HG02884 (cell line): Measurements from ENCODE around the gene PJA1.

Experiments used
- ATAC-seq: cut with Tn5 transposase; IDR thresholded peaks from one replicate; pipeline ENCODE4 v1.9.1; 2021; ENCODE audit warnings: mild to moderate bottlenecking, moderate library complexity; ENCODE audit not compliant: unreplicated experiment

The PJA1 gene

DNA sequence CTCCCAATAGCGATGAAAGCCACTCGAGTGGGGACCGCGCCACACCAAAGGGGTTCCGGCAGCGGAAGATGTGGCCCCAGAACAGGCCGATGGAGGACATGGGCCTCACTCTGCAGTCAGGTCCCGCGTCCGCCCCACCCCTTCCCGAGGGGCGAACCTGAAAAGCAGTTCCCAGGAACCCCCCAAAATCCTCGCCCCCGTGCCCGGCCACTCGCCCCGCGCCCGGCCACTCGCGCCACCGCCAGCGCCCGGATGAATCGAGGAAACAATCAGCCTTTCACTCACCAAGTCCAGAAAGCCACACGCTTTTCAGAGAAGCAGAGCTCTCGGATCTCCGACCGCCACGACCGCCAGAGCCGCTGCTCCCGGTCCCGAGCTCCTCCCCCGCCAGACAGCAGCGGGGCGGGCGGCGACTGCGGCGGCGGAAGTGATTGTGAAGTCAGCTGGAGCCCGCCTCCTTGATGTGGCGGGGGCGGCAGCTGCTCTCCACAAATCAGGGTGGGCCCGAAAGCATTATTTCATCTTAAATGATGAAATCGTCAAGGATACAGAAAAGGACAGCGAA is at the start of gene PJA1:
Gene PJA1 (minus strand): TSS at position 367 of the 565 bp plus-strand sequence. CDS start 2,380 bp downstream, outside the sequence.
- ATAC-seq = peak; percentile 88

DNA sequence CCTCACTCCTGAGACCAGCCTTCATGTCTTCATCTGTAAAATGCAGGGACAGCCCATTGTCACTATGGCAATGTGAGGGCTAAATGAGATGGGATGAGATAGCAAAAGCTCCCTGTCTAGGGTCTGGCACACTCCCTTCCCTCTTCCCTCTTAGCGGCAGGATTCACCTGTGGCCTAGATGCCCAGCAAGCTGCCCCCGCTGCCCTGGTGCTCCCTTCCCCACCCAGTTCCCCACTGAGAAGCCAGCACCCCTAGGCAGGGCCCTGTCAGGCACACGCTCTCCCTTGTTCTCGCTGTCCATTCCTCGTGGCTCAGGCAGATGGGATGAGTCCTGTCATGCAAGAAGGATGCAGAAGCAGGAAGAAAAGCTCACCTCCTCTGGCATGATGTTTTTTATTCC is 49.2 kb upstream of the PJA1 start:
- ATAC-seq = no peak

GRCh38 chrX:69211701-69212100 is 46.4 kb upstream of the PJA1 start:
- ATAC-seq = no peak

DNA sequence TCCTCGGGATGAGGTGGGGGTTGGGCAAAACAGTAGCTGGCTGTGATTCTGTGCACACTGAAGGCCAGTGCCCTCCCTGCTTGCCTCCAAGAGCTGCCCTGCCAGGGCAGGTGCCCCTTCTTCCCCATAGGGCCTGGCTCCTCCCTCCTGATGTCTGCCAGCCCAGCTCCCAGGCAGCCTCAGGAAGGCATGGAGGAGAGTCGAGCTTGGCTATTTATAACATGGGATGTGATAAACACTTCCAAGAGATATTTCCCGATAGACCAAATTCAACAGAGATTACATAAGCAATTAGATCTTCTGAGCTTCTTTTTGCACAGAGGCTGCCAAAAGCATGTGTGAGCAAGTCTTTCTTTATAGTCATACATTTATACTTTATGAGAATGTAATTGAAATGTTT is 45.3 kb upstream of the PJA1 start:
- no peak for ATAC-seq

GRCh38 chrX:69207216-69207615 is 42.0 kb upstream of the PJA1 start:
- ATAC-seq = no peak

GRCh38 chrX:69203638-69204037 is 38.4 kb upstream of the PJA1 start:
- no peak for ATAC-seq

DNA sequence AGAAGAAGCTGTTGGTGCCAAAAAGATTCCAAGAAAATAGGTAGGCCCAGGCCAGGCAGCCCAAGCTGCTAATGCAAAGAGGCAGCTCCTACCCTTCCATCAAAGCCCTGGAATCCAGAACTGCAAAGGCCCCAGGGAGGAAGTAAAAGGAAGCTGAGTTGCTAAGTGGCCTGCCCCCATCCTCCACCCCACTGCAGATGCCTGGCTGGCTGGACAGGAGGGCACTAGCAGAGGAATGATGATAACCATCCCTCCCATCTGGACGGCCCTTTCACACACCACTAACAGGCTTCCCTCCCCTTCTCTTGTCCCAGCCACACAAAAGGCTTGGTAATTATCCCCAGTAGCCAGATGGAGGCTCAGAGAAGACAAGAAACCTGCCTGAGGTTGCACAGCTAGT is 32.4 kb upstream of the PJA1 start:
- ATAC-seq = no peak

DNA sequence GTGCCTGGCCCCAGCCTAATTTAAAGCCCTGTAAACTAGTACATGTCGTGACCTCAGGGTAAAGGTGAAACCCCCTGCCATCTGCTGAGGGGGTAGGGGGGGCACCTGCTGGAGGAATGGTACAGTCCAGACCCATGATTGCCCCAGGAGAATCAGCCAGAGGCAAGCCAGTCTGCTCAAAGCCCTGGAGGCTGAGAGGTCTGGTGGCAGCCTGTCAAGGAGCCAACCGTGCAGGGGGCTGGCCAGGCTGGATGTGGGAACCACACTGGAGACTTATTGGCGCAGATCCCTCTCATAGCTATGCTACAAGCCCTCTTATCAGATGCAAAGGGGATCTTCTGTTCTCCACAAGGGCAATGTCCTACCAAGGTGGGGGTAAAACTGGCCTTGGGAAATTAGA is 31.4 kb upstream of the PJA1 start:
- ATAC-seq = no peak

- no peak for ATAC-seq
Observed at GRCh38 chrX:69195810-69196209, 30.6 kb upstream of the PJA1 start.

- ATAC-seq = no peak
Observed at GRCh38 chrX:69195192-69195591, 29.9 kb upstream of the PJA1 start.

GRCh38 chrX:69192603-69193002 is 27.4 kb upstream of the PJA1 start:
- no peak for ATAC-seq

DNA sequence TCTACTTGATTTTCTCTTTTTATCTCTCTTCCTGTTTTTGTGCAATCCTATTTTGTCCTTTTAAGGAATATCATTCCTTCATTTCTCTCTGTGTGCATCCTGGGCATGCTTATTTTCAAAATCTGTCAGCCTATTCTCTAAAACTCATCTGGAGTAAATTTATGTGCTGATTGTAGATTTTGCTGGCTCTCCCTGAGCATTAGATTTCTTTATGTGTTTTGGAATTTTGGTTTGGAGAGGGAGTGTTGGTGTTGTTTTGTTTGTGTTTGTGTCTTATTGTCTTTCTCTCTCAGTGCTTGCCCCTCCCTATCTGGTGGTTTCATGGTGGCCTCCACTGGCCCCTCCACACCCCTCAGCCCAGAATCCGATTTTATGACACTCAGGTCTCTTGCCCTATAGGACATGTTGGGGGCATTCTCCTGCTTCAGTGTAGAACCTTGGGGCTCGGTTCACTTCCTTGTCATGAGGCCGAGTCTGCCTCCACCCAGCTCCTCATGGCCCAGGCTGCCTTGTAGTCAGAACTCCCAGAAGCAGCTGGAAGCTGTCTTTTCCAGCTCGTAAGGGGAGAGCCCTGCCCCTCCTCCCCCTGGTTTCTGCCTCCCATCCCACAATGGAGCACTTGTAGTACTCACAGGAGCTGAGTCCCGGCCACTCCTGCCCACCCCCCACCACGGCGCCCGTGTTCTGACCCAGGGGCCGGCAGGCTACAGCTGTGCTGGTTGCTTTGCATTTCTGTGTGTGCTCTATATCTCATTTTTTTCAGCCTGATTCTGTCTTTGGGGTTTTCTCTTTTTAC is 24.5 kb upstream of the PJA1 start:
- ATAC-seq = no peak

GRCh38 chrX:69186651-69187050 is 21.4 kb upstream of the PJA1 start:
- no peak for ATAC-seq

- ATAC-seq = no peak
Observed at GRCh38 chrX:69185886-69186285, 20.6 kb upstream of the PJA1 start.

GRCh38 chrX:69185141-69185540 is 19.9 kb upstream of the PJA1 start:
- no peak for ATAC-seq

- no peak for ATAC-seq
Observed at GRCh38 chrX:69182818-69183380, 17.6 kb upstream of the PJA1 start.

- ATAC-seq = no peak
Observed at GRCh38 chrX:69179380-69179911, 14.2 kb upstream of the PJA1 start.

DNA sequence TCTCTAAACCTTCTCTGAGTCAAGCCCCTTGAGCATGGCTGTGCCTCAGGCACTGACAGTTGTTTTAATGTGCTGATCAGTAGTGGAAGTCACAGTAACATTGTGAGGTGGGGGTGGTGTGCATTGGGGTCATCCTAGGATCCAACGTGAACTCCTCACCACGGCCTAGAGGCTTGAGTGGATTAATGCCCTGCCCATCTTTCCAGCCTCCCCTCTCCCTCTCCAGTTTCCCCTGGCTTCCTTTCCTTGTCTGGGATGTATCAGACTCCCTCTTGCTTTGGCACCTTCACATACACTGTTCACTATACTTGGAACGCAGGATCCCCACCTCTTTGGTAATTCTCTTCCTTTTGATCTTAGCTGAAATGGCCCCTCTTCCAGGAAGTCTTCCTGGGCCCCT is 13.3 kb upstream of the PJA1 start:
- no peak for ATAC-seq

DNA sequence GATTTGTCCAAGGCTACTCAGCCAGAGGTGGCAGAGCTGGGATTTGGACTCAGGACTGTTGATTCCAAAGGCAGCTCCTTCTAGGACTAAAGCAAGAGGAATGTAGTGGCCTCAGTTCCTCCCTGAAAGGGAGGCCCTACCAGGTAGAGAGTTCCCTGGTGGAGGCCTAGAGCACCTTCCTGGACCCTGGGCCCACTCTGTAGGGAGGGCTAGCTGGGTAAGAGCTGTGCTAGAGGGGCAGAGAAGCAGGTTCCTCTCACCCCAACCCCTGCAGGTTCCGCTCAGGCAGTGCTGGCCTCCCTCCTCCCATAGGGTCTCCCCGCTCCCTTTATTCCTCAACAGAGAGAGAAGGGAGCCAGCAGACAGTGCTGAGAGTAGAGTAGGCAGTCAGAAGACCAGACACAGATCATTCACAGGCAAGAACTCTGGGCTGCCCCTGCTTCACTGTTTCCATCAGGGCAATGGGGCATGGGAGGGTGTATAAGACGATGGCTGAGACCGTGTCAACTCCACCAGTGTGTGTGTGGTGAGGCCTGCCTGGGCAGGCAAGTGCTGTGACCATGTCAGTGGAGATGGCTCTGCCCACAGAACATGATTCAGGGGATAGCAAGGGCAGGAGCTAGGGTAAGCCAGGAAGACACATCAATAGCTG is 12.4 kb upstream of the PJA1 start:
- no peak for ATAC-seq

- no peak for ATAC-seq
Observed at GRCh38 chrX:69176053-69176452, 10.8 kb upstream of the PJA1 start.

- no peak for ATAC-seq
Observed at GRCh38 chrX:69173906-69174305, 8.7 kb upstream of the PJA1 start.

DNA sequence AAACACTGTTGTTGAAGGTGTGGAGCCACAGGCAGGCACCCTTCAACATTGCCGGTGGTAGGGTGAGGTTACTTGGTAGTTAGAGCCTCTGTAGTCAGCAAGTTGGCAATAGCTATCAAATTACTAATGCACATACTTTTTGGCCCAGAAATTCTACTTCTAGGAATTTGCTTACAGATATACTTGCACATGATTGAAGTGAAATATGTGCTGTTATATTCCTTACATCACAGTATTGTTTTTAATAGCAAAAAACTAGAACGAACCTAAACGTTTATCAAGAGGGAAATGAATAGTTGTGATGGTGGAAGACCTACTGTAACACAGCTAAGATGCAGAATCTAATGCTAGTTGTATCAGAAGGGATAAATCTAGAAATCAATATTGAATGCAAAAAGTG is 7.7 kb upstream of the PJA1 start:
- ATAC-seq = no peak
